K562 (cell line): ENCODE results near the gene NHSL2. TPM values are rescaled to one million over a fixed set of nuclear protein-coding genes. Genes with fewer than 3 reads are reported as not detected.
A peak's percentile ranks its signal among the peaks of the same experiment; 100 is the strongest.

ENCODE experiments used
- CCNT2 ChIP-seq: IDR thresholded peaks from 2 replicates; pipeline ENCODE4 v1.6.1; 2011; ENCODE audit warnings: borderline replicate concordance, low read depth, mild to moderate bottlenecking, moderate library complexity, mixed read lengths, low read length; ENCODE audit not compliant: insufficient read length; ENCODE audit errors: extremely low read depth
- CEBPG ChIP-seq, 3 experiments: fragments of 200-800 bp in 1 of 3; sonication (Bioruptor generic) in 1 of 3; sonication (generic) in 1 of 3; formaldehyde crosslinking in 1 of 3; IDR thresholded peaks in 2 of 3; conservative IDR thresholded peaks in 1 of 3; 2 replicates each; pipeline versions ENCODE4 v1.6.1 to v1.8.0; 2016 to 2022; ENCODE audit warnings: missing compliant biosample characterization in 2 of 3, missing genetic modification characterization in 2 of 3, mild to moderate bottlenecking in 1 of 3, missing genetic modification reagents in 1 of 3
- KHSRP ChIP-seq: fragments of 450-650 bp; IDR thresholded peaks from 2 replicates; pipeline ENCODE4 v1.6.1; 2017
- TCF7L2 ChIP-seq: fragments of 150-350 bp; IDR thresholded peaks from 2 replicates; pipeline ENCODE4 v1.6.1; 2016; ENCODE audit warnings: low read depth, mild to moderate bottlenecking, low read length, moderate library complexity
- XRCC3 ChIP-seq: fragments of 450-650 bp; IDR thresholded peaks from 2 replicates; pipeline ENCODE4 v1.6.1; 2017; ENCODE audit warnings: mild to moderate bottlenecking, moderate library complexity
- polyA plus RNA-seq, 8 experiments: library from polyadenylated mRNA; depleted of rRNA in 4 of 8; stranded (reverse) in 5 of 8; unstranded in 3 of 8; fragments of >200 nt; fragmentation: Nextera tagmentation in 2 of 8; fragmentation: Illumina TruSeq in 1 of 8; extraction: Ambion mirVana in 2 of 8; extraction: Trizol in 1 of 8; gene quantifications; 2 replicates each; pipeline versions ENCODE4 v1.2.1 to v1.2.3, GENCODE V29; 2011 to 2014; ENCODE audit warnings: inconsistent platforms in 1 of 8, missing spikeins in 1 of 8
- total RNA-seq, 7 experiments: library from RNA; depleted of rRNA in 6 of 7; stranded (reverse); fragments of >200 nt in 6 of 7; fragmentation: Illumina TruSeq in 2 of 7; extraction: Trizol in 2 of 7; gene quantifications; 2 replicates each; pipeline versions ENCODE4 v1.2.1 to v1.2.3, GENCODE V29; 2011 to 2021; ENCODE audit warnings: low replicate concordance in 1 of 7
- TF ChIP-seq, protein P1 (sequence below): fragments of 450-650 bp; IDR thresholded peaks from 2 replicates; pipeline ENCODE4 v1.6.1; 2018; ENCODE audit not compliant: partially characterized antibody
- TF ChIP-seq, protein P2 (sequence below): fragments of 250-450 bp; sonication (Bioruptor Pico); IDR thresholded peaks from 2 replicates; pipeline ENCODE4 v1.4.0; 2020; ENCODE audit warnings: mild to moderate bottlenecking, moderate library complexity, borderline replicate concordance
- TF ChIP-seq, protein P3 (sequence below): fragments of 250-450 bp; sonication (Bioruptor Pico); IDR thresholded peaks from 2 replicates; pipeline ENCODE4 v1.8.0; 2021; ENCODE audit warnings: moderate library complexity, mild to moderate bottlenecking, inconsistent platforms
- TF ChIP-seq, protein P4 (sequence below), 2 experiments: fragments of 450-650 bp in 1 of 2; sonication (generic) in 1 of 2; formaldehyde crosslinking in 1 of 2; IDR thresholded peaks in 1 of 2; conservative IDR thresholded peaks in 1 of 2; 2 replicates each; pipeline versions ENCODE4 v1.6.1 to v1.8.1; 2016 to 2023; ENCODE audit warnings: mild to moderate bottlenecking in 2 of 2, moderate library complexity in 2 of 2, inconsistent platforms in 1 of 2, missing genetic modification reagents in 1 of 2

Gene NHSL2
- total and polyA plus RNA-seq, 9 of the 15 experiments (the other 6 are each of a cell fraction or from before 2014, with no cell fraction given), result 0.02 TPM; not detected in 8

DNA sequence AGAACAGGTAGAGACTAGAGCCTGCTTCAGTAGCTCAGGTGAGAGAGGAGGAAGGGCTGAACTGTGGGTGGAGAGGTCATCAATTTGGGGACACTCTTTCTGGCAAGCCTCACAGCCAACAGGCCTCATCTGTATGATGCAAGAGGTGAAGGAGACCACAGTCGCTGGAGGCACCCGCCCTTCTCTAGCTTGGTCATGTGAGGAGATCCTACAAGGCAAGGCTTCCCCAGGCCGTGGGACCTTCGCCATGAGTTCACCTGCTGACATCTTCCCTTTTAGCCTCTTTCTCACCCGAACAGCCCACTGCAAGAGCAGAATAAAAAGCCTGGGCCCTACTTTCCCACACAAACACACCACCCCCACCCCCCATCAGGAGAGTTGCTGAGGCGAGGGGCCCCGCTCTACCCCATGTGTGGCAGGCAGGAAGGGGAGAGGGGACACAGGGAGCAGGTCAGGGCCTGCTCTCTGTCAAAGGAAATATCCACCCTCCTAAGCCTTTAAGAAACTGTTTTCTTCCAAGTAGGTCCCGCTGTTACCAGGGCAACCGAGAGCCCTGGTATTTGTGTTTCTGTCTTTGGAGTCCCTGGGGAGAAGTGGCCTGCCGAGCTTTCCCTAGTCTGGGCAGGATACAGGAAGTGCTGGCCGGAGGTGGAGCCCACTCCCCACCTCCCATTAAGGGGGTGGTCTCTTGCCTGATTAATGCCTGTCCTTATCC, 213.0 kb downstream of the NHSL2 start (continued):
- TF ChIP-seq, protein P1, sequence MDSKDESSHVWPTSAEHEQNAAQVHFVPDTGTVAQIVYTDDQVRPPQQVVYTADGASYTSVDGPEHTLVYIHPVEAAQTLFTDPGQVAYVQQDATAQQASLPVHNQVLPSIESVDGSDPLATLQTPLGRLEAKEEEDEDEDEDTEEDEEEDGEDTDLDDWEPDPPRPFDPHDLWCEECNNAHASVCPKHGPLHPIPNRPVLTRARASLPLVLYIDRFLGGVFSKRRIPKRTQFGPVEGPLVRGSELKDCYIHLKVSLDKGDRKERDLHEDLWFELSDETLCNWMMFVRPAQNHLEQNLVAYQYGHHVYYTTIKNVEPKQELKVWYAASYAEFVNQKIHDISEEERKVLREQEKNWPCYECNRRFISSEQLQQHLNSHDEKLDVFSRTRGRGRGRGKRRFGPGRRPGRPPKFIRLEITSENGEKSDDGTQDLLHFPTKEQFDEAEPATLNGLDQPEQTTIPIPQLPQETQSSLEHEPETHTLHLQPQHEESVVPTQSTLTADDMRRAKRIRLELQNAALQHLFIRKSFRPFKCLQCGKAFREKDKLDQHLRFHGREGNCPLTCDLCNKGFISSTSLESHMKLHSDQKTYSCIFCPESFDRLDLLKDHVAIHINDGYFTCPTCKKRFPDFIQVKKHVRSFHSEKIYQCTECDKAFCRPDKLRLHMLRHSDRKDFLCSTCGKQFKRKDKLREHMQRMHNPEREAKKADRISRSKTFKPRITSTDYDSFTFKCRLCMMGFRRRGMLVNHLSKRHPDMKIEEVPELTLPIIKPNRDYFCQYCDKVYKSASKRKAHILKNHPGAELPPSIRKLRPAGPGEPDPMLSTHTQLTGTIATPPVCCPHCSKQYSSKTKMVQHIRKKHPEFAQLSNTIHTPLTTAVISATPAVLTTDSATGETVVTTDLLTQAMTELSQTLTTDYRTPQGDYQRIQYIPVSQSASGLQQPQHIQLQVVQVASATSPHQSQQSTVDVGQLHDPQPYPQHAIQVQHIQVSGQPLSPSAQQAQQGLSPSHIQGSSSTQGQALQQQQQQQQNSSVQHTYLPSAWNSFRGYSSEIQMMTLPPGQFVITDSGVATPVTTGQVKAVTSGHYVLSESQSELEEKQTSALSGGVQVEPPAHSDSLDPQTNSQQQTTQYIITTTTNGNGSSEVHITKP, result no peak
- TF ChIP-seq, protein P2, sequence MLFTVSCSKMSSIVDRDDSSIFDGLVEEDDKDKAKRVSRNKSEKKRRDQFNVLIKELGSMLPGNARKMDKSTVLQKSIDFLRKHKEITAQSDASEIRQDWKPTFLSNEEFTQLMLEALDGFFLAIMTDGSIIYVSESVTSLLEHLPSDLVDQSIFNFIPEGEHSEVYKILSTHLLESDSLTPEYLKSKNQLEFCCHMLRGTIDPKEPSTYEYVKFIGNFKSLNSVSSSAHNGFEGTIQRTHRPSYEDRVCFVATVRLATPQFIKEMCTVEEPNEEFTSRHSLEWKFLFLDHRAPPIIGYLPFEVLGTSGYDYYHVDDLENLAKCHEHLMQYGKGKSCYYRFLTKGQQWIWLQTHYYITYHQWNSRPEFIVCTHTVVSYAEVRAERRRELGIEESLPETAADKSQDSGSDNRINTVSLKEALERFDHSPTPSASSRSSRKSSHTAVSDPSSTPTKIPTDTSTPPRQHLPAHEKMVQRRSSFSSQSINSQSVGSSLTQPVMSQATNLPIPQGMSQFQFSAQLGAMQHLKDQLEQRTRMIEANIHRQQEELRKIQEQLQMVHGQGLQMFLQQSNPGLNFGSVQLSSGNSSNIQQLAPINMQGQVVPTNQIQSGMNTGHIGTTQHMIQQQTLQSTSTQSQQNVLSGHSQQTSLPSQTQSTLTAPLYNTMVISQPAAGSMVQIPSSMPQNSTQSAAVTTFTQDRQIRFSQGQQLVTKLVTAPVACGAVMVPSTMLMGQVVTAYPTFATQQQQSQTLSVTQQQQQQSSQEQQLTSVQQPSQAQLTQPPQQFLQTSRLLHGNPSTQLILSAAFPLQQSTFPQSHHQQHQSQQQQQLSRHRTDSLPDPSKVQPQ, result no peak
- TF ChIP-seq KHSRP, result no peak
- no peak for TF ChIP-seq TCF7L2
- TF ChIP-seq, protein P3, sequence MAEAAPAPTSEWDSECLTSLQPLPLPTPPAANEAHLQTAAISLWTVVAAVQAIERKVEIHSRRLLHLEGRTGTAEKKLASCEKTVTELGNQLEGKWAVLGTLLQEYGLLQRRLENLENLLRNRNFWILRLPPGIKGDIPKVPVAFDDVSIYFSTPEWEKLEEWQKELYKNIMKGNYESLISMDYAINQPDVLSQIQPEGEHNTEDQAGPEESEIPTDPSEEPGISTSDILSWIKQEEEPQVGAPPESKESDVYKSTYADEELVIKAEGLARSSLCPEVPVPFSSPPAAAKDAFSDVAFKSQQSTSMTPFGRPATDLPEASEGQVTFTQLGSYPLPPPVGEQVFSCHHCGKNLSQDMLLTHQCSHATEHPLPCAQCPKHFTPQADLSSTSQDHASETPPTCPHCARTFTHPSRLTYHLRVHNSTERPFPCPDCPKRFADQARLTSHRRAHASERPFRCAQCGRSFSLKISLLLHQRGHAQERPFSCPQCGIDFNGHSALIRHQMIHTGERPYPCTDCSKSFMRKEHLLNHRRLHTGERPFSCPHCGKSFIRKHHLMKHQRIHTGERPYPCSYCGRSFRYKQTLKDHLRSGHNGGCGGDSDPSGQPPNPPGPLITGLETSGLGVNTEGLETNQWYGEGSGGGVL (CRISPR knock-in tag), result no peak
- no peak for TF ChIP-seq XRCC3
- TF ChIP-seq, protein P4, sequence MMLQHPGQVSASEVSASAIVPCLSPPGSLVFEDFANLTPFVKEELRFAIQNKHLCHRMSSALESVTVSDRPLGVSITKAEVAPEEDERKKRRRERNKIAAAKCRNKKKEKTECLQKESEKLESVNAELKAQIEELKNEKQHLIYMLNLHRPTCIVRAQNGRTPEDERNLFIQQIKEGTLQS (IDR thresholded peaks at IDR 0.05), result 0 out of 2 replicates have a peak, but pooled peaks have one; percentile 25
- TF ChIP-seq, protein P4 (CRISPR knock-in tag; conservative IDR thresholded peaks at IDR 0.05), result no peak
- TF ChIP-seq CCNT2, result no peak
- TF ChIP-seq CEBPG (CRISPR knock-in tag; IDR thresholded peaks at IDR 0.05), result no peak
- peak in 1 of 2 experiments; percentile 58; a peak in 2 of 4 replicates for TF ChIP-seq CEBPG (tag; conservative IDR thresholded peaks at IDR 0.05 in 1 of 2, IDR thresholded peaks at IDR 0.05 in 1 of 2)
